GM12801 (cell line): ENCODE measurements around the gene RNF148.

Source experiments
- CTCF ChIP-seq: IDR thresholded peaks from one replicate; pipeline ENCODE4 v1.5.1; 2011; ENCODE audit warnings: control low read depth; ENCODE audit not compliant: insufficient read length; ENCODE audit errors: extremely low read depth

The RNF148 gene

GRCh38 chr7:122691569-122692235 is 11.0 kb downstream of the RNF148 start:
- TF ChIP-seq CTCF, result no peak

- no peak for TF ChIP-seq CTCF
These were observed 13.2 kb downstream of the RNF148 start for GRCh38 chr7:122689346-122690109.

- no peak for TF ChIP-seq CTCF
These were observed 14.2 kb downstream of the RNF148 start for GRCh38 chr7:122688400-122688998.

- no peak for TF ChIP-seq CTCF
These were observed 16.3 kb downstream of the RNF148 start for GRCh38 chr7:122686360-122686878.

GRCh38 chr7:122684504-122684903 is 18.2 kb downstream of the RNF148 start:
- TF ChIP-seq CTCF, result no peak

DNA sequence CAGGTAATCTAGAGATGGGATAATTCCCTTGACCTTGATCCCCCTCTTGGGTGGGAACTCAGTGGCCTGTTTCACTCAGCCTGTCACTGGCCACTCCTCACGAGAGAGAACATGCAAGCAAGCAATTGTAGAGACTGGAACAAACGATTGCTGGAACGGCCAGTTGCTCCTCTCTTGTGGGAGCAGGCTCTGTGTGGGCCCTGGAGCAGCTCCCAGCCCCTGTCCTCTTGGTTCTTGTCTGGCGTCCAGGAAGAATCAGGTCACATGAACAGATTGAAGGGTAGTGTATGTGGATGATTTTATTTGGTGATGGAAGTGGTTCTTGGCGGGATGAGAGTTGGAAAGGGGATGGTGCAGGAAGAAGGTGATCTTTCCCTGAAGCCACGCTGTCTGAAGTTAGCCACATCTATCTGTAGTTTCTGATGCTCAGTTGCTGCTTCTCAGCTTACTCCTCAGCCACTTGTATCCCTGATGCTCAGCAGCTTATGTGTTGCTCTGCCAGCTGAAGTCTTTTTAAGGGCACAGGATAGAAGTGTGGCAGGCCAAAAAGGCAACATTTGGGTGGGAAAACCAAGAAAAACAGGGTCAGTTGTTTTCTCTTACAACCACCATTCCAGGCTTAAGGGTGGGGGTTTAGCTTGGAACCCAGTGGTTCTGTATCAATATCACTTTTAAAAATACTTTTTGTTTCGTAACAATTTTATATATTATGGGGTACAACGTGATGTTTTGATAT is 19.7 kb downstream of the RNF148 start:
- TF ChIP-seq CTCF, result no peak

DNA sequence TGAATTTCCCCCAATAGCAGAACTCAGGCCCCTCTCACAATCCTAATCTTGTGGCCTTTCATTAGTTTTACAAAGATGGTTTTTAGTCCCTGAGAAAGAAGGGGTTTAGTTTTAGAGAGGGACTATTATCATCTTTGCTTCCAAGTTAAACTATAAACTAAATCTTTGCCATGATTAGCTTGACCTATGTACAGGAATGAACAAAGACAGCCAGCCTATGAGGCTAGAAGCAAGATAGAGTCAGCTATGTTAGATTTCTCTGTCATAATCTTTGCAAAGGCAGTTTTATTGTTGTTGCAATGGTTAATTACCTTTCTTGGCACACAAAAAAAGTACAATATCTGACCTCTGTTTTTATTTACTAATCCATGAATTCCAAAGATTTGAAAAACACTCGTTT is 22.9 kb downstream of the RNF148 start:
- no peak for TF ChIP-seq CTCF
